ENCODE measurements around the gene CCT5. TPM values are rescaled to one million over a fixed set of nuclear protein-coding genes. Genes with fewer than 3 reads are reported as not detected.

CCT5 gene
- total RNA-seq, result 174 TPM

DNA sequence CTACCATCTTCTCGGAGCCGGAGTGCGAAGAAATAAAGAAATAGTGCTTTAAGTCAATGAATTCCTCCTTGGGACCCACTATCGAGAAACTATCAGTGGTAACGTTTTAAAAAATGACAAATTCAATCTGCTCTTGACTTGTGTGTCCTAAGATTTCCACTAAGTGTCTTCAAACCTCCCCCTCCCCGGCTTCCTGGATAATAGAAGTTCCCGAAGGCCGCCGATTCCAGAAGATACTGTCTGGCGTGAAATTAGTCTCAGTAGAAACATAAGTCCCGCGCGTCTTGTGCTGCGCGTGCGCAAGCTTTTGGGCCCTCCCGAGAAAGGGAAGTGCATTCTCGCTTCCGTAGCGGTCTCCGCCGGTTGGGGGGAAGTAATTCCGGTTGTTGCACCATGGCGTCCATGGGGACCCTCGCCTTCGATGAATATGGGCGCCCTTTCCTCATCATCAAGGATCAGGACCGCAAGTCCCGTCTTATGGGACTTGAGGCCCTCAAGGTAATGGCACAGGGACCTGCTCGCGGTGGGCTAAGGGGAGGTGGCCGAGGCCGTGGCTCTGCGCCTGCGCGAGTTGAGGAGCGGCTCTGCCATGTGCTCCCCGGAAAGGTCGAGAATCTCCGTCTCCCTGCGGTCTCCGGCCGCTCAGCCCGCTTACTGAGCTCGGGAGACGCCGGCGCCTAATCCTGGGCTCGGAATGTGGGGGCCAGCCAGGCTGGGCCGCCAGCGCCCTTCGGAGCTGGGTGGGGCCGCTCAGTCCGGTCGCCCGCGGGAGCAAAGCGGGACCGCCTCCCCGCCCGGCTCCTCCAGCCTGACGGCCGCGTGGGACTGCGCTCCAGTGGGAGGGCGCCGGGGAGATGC lies at the start of gene CCT5:
CCT5 (plus strand) TSS at position 333 of the 858 bp plus-strand sequence; CDS start at position 394, 61 bp downstream.

DNA sequence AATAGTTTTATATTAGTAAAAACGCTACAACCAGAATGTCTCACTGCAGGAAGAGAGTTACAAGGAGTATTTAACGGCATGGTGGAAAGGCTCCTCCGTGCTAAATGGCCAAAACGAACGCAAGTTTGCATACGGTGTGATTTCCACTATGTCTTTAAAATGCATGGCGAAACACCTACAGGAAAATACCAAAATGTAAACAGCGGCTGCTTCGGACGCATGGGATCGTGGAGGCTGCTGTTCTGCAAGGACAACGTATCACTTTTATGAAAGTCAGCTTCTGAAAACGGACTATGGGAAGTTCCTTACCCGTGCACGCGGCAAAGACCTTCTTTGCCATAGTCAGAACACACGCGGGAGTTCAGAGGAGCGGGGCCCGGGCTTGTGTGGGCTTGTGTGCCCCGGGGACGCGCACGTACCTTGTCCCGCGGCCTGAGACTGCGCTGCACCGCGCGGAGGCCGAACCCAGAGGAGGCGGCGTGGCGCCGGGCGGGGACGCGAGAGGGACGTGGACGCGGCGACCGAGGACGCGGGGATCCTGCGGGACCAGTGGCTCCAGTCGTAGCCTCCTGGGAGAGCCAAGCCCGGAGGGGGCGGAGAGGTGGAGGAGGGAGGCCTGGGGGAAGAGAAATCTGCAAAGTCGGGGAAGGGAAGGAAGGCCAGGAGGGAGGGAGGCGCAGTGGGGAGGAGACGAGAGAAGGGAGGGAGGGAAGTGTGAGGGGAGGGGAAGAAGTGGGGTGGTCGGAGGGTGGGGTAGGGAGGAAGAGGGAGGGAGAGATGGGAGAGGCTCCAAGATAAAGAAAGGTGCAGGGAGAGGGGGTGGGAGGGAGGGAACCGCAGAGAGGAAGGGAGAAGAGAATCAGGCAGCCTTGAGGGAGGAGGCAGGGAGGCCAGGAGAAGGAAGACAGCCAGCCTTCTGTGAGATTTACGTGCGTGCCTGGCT lies 57.4 kb downstream of the CCT5 start, which contains the start of gene CMBL:
CMBL (minus strand) TSS at position 697 of the 943 bp plus-strand sequence. CDS start 17,140 bp downstream, outside the sequence.

Small RNA genes lying within 50 kb of the gene (small RNA-seq; reads per million reads assigned to genes)
- not detected for gene RF00019 (ENCODE audit: low replicate concordance)

Other genes starting within 250 kb of the CCT5 start
- 24.3 TPM for gene ATPSCKMT, start 392 bp upstream of the CCT5 start, total RNA-seq
- gene CMBL, start 57.6 kb downstream of the CCT5 start, total RNA-seq, result 40.2 TPM
- gene MARCHF6, start 103.4 kb downstream of the CCT5 start, total RNA-seq, result 198 TPM
- 1.1 TPM for gene ROPN1L, start 191.6 kb downstream of the CCT5 start, total RNA-seq